Measurements from ENCODE around the gene POU2F3.

POU2F3 gene

GRCh38 chr11:120198403-120198786 is 41.5 kb upstream of the POU2F3 start:
- no peak for TF ChIP-seq SIN3A (IDR thresholded peaks at IDR 0.05; ENCODE audit: borderline replicate concordance, insufficient read depth, low read length)
- TF ChIP-seq FOXP2 (optimal IDR thresholded peaks at IDR 0.05; ENCODE audit: borderline replicate concordance, extremely low read depth, extremely low read length, insufficient read depth) = no peak
- no peak for TF ChIP-seq TAF1 (IDR thresholded peaks at IDR 0.05; ENCODE audit: borderline replicate concordance, insufficient read depth, low read length)
- TF ChIP-seq POLR2AphosphoS5 (IDR thresholded peaks at IDR 0.05; ENCODE audit: low read depth, low read length) = no peak
- TF ChIP-seq REST (IDR thresholded peaks at IDR 0.05; ENCODE audit: insufficient read depth in 1 of 2, low read depth in 2 of 2, low read length in 2 of 2) = no peak

DNA sequence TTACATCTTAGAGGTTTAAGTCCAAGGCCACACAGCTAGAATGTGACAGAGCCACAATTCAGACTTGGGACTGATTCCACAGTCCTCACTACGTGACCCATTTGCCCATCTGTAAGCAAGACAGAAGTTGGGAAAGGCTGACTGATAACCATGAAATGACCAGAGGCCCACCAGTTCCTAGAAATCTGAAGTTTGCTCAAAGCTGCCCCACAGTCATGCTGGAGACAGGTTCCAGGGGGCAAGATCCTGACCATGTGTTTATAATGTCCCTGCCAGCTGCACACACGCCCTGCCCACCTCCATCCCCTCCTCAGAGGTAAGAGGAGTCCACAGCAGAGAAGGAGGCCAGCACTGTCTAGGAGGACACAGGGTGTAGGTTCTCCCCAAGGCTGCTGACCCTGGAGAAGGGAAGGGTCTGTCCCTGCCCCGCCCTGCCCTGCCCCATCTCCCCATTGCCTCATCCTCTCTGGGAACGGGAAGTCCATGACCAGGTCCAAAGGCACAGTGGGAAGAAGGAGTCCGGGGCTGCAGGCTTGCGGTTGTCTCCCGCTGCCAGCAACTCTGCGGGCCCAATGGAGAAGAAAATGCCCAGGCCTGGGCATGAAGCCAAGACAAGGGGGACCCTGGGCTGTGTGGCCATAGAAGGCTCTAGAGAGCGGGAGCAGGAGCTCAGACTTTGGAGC is 41.0 kb upstream of the POU2F3 start:
- no peak for TF ChIP-seq TAF1 (IDR thresholded peaks at IDR 0.05; ENCODE audit: borderline replicate concordance, insufficient read depth, low read length)
- no peak for TF ChIP-seq FOXP2 (optimal IDR thresholded peaks at IDR 0.05; ENCODE audit: borderline replicate concordance, extremely low read depth, extremely low read length, insufficient read depth)
- no peak for TF ChIP-seq POLR2AphosphoS5 (IDR thresholded peaks at IDR 0.05; ENCODE audit: low read depth, low read length)
- no peak for TF ChIP-seq SIN3A (IDR thresholded peaks at IDR 0.05; ENCODE audit: borderline replicate concordance, insufficient read depth, low read length)
- TF ChIP-seq REST (IDR thresholded peaks at IDR 0.05; ENCODE audit: insufficient read depth in 1 of 2, low read depth in 2 of 2, low read length in 2 of 2) = no peak

- TF ChIP-seq FOXP2 (optimal IDR thresholded peaks at IDR 0.05; ENCODE audit: borderline replicate concordance, extremely low read depth, extremely low read length, insufficient read depth) (no peak), REST (IDR thresholded peaks at IDR 0.05; ENCODE audit: insufficient read depth in 1 of 2, low read depth in 2 of 2, low read length in 2 of 2) (no peak), SIN3A (IDR thresholded peaks at IDR 0.05; ENCODE audit: borderline replicate concordance, insufficient read depth, low read length) (no peak), POLR2AphosphoS5 (IDR thresholded peaks at IDR 0.05; ENCODE audit: low read depth, low read length) (no peak), TAF1 (IDR thresholded peaks at IDR 0.05; ENCODE audit: borderline replicate concordance, insufficient read depth, low read length) (no peak)
These were observed 40.3 kb upstream of the POU2F3 start for GRCh38 chr11:120199613-120200012.

DNA sequence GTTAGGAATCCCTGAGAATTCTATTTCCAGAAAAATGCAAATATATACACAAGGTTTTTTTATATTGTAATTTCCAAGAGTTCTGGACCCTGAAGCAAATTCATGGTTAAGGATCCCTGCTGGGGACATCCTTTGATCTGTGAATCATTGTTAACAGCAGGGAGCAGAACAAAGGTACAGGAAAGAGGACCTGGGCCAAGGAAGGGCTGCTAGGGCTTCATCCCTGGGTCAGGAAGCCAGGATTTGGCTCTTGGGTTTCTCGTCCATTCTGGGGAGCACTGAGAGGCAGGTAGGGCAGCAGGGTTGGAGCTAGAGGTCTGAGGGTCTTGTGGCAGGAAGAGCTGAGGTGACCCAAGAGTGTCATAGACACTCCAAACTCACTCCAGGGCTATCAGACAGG is 39.3 kb upstream of the POU2F3 start:
- TF ChIP-seq SIN3A (IDR thresholded peaks at IDR 0.05; ENCODE audit: borderline replicate concordance, insufficient read depth, low read length) (no peak), FOXP2 (optimal IDR thresholded peaks at IDR 0.05; ENCODE audit: borderline replicate concordance, extremely low read depth, extremely low read length, insufficient read depth) (no peak), REST (IDR thresholded peaks at IDR 0.05; ENCODE audit: insufficient read depth in 1 of 2, low read depth in 2 of 2, low read length in 2 of 2) (no peak), POLR2AphosphoS5 (IDR thresholded peaks at IDR 0.05; ENCODE audit: low read depth, low read length) (no peak), TAF1 (IDR thresholded peaks at IDR 0.05; ENCODE audit: borderline replicate concordance, insufficient read depth, low read length) (no peak)
